GM19043 (cell line): ENCODE results near the gene ZNF664.
"Not testable (repeated sequence)": the region's sequence is repeated elsewhere in the genome, so short reads cannot be mapped to it uniquely, and the experiment has no call there.

Experiments
- ATAC-seq: cut with Tn5 transposase; IDR thresholded peaks from one replicate; pipeline ENCODE4 v1.9.1; 2021; ENCODE audit warnings: low read depth; ENCODE audit not compliant: unreplicated experiment

ZNF664 gene

GRCh38 chr12:123941000-123941399, 32.0 kb upstream of the ZNF664 start:
- no peak for ATAC-seq

DNA sequence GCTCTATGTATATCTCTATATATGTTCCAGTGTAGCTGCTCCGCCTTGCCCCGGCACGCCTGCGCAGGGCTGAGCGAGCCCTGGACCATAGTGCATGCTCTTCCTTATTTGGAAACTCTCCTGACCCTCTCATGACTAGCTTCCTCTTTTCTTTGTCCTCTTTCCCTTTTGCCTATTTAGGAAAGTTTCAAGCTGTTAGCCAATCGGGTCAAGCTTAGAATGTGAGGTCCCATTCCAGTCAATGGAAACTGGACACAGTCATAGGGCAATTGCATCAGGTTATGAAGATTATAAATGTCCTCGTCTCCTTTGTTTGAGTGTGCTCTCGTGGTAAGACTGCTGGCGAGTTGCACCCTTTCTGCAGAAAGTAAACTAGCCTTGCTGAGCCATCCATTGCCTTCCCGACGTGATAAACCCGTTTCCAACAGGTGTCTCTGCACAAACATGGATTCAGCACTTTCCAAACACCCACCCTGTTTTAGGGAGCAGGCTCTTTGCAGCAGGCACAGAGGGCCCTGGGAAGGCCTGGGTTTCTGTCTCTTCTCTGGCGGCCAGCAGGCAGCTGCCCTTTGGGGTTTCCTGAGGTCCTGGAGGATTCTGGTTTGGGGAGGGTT, 31.3 kb upstream of the ZNF664 start:
- ATAC-seq: no peak

DNA sequence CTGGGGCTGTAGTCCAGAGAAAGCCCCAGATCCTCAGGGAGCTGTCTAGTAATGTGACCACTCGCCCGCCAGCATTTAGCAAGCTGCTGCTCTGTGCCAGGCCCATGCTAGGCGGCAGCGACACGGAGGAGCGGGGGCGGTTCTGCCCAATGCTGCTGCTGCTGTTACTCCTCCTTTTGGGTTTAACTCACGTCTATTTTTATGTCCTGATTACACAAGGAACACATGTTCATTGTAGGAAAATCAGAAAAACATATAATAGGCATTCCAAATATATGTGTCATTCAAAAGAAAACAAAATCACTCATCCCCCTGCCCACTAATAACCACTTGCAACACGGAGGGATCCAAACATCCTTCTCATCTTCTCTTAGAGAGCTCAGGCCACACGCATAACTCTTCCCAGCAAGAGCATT, 30.8 kb upstream of the ZNF664 start:
- ATAC-seq: no peak

DNA sequence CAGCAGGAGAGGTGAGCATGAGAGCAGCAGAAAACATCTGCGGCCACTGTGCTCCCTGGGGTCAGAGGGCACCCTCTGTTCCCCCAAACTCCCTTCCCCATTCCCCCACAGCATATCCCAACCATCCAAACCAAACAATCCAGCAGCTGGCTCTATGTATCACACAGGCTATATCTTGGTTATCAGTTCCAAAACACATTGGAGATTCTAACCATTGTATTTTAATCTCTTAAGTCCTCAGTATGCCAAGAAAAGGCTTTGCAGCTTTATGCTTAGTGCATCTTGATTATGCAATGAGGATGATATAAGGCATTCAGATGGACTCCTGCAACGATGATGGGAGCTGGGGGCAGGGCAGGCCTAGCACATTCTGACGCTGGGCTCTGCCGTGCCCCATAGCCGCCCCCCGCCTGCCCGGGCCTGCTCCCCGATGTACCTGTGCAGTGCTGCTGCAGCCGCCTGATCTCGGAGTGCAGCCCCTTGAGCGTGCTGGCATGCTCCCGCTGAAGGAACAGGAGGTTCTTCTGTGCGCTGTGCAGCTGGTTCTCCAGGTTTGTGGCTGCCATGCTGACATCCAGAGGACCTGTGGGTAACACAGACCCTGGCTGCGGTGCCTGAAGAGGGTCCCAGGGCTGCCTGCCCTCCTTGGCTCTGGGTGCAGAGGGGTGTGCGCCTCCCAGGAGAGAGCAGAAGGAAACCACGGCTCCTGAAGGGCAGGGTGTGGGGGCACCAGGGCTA, 29.9 kb upstream of the ZNF664 start:
- ATAC-seq: no peak

- no peak for ATAC-seq
These were observed 29.2 kb upstream of the ZNF664 start for GRCh38 chr12:123943816-123944215.

- ATAC-seq: no peak
These were observed 28.3 kb upstream of the ZNF664 start for GRCh38 chr12:123944696-123945095.

DNA sequence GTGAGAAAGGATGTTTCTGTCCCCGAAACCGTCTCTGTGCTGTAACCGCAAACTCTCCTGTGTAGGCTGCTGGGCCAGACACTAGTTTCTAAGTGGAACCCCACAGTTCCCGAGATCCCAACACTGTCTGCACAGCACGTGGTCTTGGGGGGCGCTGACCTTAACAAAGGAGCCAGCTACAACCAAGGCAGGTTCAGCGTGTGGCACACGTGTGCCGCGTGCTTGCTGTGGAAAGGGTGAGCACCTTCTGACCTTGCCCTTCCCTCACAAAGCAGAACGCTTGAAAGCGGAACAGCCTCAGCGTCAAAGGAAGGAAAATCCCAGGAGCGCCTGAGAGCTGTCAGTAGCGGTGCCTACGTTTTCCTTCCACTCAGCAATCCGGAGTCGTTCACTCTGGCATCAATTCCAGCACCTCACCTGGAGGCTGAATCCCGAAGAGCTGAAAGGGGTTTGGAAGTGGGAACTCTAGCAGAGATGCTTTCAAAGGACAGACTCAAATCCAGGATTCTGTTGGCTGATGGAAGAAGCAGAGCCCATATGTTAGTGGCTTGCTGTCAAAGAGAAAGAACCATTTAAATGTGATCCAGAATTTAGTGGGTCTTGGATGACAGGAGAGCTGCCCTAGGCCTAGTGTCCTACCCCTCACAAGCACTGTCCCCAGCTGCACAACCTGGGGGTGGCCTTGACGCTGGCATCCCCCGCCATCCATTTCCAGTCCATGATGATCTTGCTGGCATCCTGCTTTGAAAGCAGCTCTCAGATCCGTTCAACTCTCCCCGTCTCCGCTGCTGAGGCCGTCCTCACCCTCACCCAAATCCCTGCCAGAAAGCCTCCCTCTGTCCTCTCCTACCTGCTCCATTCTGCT, 27.5 kb upstream of the ZNF664 start:
- no peak for ATAC-seq

- ATAC-seq: no peak
These were observed 26.9 kb upstream of the ZNF664 start for GRCh38 chr12:123946152-123946515.

- ATAC-seq: not testable (repeated sequence)
These were observed 26.2 kb upstream of the ZNF664 start for GRCh38 chr12:123946516-123947505.

DNA sequence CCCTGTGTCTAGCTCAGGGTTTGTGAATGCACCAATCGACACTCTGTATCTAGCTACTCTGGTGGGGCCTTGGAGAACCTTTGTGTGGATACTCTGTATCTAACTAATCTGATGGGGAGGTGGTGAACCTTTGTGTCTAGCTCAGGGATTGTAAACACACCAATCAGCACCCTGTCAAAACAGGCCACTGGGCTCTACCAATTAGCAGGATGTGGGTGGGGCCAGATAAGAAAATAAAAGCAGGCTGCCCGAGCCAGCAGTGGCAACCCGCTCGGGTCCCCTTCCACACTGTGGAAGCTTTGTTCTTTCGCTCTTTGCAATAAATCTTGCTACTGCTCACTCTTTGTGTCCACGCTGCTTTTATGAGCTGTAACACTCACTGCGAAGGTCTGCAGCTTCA, 25.5 kb upstream of the ZNF664 start:
- ATAC-seq: not testable (repeated sequence)

GRCh38 chr12:123948401-123948795, 24.6 kb upstream of the ZNF664 start:
- no peak for ATAC-seq

- ATAC-seq: no peak
These were observed 23.9 kb upstream of the ZNF664 start for GRCh38 chr12:123948796-123949769.

GRCh38 chr12:123949770-123950165, 23.2 kb upstream of the ZNF664 start:
- no peak for ATAC-seq

GRCh38 chr12:123950476-123951349, 22.3 kb upstream of the ZNF664 start:
- no peak for ATAC-seq

DNA sequence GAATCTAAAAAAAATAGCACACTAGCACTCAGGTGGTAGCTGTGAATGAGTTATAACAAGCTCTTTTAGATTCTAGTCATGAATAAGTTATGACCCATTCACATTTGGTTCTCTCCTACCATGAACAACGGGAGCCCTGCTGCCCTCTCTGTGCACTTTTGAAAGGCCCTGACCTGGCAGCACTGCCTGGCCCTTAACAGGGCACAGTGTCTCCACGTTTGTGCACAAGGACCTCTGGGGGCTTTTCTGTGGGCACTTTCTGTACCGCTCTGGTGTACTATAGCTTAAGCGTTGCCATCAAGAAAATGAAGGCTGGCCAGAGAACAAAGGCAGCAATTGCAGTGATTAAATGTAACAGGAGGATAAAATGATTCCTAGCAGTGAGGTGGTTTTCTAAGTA, 21.5 kb upstream of the ZNF664 start:
- no peak for ATAC-seq

GRCh38 chr12:123952037-123952436, 21.0 kb upstream of the ZNF664 start:
- no peak for ATAC-seq

- no peak for ATAC-seq
These were observed 18.2 kb upstream of the ZNF664 start for GRCh38 chr12:123954647-123955350.

DNA sequence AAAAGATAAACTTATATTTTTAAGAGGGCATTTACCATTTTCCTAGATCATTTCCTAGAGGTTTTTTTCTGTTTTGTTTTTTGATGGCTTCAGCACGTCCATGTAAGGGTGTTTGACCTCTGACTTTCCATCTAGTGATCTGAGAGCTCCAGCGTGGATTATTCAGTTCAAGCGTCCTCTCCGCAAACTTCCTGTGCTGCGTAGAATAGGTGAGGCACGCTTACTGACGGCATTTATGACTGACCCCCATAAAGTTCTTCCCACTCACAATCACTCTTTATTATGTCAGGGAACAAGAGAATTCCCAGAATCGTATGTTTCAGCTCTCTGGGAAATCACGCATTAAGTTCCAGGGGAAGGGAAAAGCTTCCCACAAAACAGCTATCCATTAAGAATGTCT, 16.8 kb upstream of the ZNF664 start:
- no peak for ATAC-seq
